Measurements from ENCODE around the gene MACROH2A2. TPM values are rescaled to one million over a fixed set of nuclear protein-coding genes. Genes with fewer than 3 reads are reported as not detected.

The MACROH2A2 gene
- total and polyA plus RNA-seq, 2 of the 13 experiments (the other 11 are each of a cell fraction or from before 2014, with no cell fraction given): 9.8 to 43.1 TPM

GRCh38 chr10:70132098-70133029, 79.7 kb downstream of the MACROH2A2 start, which contains the start of gene AIFM2 (continued):
- TF ChIP-seq RNF219 (CRISPR knock-in tag; IDR thresholded peaks at IDR 0.05) (no peak), ZNF839 (CRISPR knock-in tag; IDR thresholded peaks at IDR 0.05; ENCODE audit: borderline replicate concordance) (no peak), ZNF576 (CRISPR knock-in tag; IDR thresholded peaks at IDR 0.05) (no peak), THAP9 (CRISPR knock-in tag; IDR thresholded peaks at IDR 0.05; ENCODE audit: borderline replicate concordance) (no peak; the same call in 1 of the 2 replicates), MZF1 (CRISPR knock-in tag; IDR thresholded peaks at IDR 0.05; ENCODE audit: borderline replicate concordance) (no peak), STAT6 (CRISPR knock-in tag; IDR thresholded peaks at IDR 0.05; ENCODE audit: borderline replicate concordance) (no peak), POGZ (CRISPR knock-in tag; IDR thresholded peaks at IDR 0.05) (peak; percentile 63; the same call in 1 of the 2 replicates), ZSCAN9 (CRISPR knock-in tag; IDR thresholded peaks at IDR 0.05; ENCODE audit: borderline replicate concordance) (no peak), SNAI1 (CRISPR knock-in tag; IDR thresholded peaks at IDR 0.05; ENCODE audit: borderline replicate concordance) (0 out of 2 replicates have a peak, but pooled peaks have one; percentile 27), CENPT (CRISPR knock-in tag; IDR thresholded peaks at IDR 0.05; ENCODE audit: low read depth) (no peak), EHMT2 (IDR thresholded peaks at IDR 0.05; ENCODE audit: borderline replicate concordance, low read depth, low read length) (no peak), REPIN1 (CRISPR knock-in tag; IDR thresholded peaks at IDR 0.05; ENCODE audit: borderline replicate concordance, low read depth) (0 out of 2 replicates have a peak, but pooled peaks have one; percentile 68), ARHGAP35 (CRISPR knock-in tag; IDR thresholded peaks at IDR 0.05; ENCODE audit: borderline replicate concordance) (no peak; the same call in none of the 2 replicates)
